PC-3 (cell line): ENCODE measurements around the gene KLHL15.

Source experiments
- CTCF ChIP-seq: fragments of 300-600 bp; sonication (generic); conservative IDR thresholded peaks from 2 replicates; pipeline ENCODE4 v1.5.1; 2017; ENCODE audit warnings: antibody characterized with exemption, low read depth, mild to moderate bottlenecking, low read length
- EZH2 ChIP-seq: fragments of 300-600 bp; sonication (generic); IDR thresholded peaks from one replicate; pipeline ENCODE4 v1.6.1; 2017; ENCODE audit warnings: antibody characterized with exemption, mild to moderate bottlenecking, low read length; ENCODE audit not compliant: unreplicated experiment

GRCh38 chrX:23939203-23939602 is 87.8 kb downstream of the KLHL15 start:
- no peak for TF ChIP-seq CTCF
- TF ChIP-seq EZH2 = no peak
